K562 (cell line): ENCODE measurements around the gene ARHGAP26. TPM values are rescaled to one million over a fixed set of nuclear protein-coding genes. Genes with fewer than 3 reads are reported as not detected.
A peak's percentile ranks its signal among the peaks of the same experiment; 100 is the strongest.

Experiments used
- ATAC-seq: fragments of 200-7000 bp; cut with Tn5 transposase; 3 replicates; pipeline ENCODE4 v1.9.1; 2020; ENCODE audit warnings: moderate library complexity
- BruUV-seq: library from RNA; stranded (reverse); fragments of 400-500 nt; replicated peaks from 2 replicates; lab custom pipeline; 2021; lab: Mats Ljungman, UMichigan
- CTCF ChIA-PET: fragments of 300-600 bp; formaldehyde crosslinking; extraction: SDS; loops from one replicate; lab custom pipeline; 2021; ENCODE audit warnings: low intra/inter-chr PET ratio; lab: Yijun Ruan, JAX
- POLR2A ChIA-PET: fragments of 300-600, 350-650 bp; sonication (Branson Sonifier 250); formaldehyde crosslinking; extraction: SDS; loops from one replicate; lab custom pipeline; 2021; ENCODE audit warnings: antibody characterized with exemption, inconsistent platforms; lab: Yijun Ruan, JAX
- DNase-seq, 4 experiments: peaks; one replicate each; pipeline versions ENCODE4 v3.0.0 to v3.0.0-alpha.2; 2011 to 2018; ENCODE audit warnings: low spot score in 3 of 4, mixed read lengths in 3 of 4; ENCODE audit errors: extremely low read depth in 1 of 4
- FAIRE-seq: peaks from 2 replicates; lab custom pipeline; 2011; peaks lifted over from hg19 to GRCh38; lab: Jason Lieb, UNC
- H2AFZ ChIP-seq: 2 replicates; pipeline ENCODE4 v1.6.0; 2011; ENCODE audit warnings: low read depth, low read length, control low read depth, inconsistent platforms
- H3K27ac ChIP-seq: fragments of 200-600 bp; 3 replicates; pipeline ENCODE4 v1.8.0; 2011; ENCODE audit warnings: low read depth, mild to moderate bottlenecking, control low read depth, inconsistent platforms, low read length, moderate library complexity, mixed read lengths; ENCODE audit errors: extremely low read depth
- H3K27me3 ChIP-seq, 2 experiments: fragments of 300-600 bp in 1 of 2; 2 replicates in 1 of 2; 3 replicates in 1 of 2; pipeline versions ENCODE4 v1.6.0 to v1.8.0; 2011; ENCODE audit warnings: inconsistent platforms in 2 of 2, low read length in 2 of 2, mild to moderate bottlenecking in 1 of 2, mixed read lengths in 1 of 2, moderate library complexity in 1 of 2; ENCODE audit not compliant: control insufficient read depth in 2 of 2, insufficient read depth in 2 of 2
- H3K36me3 ChIP-seq: fragments of 300-600 bp; 3 replicates; pipeline ENCODE4 v1.8.0; 2011; ENCODE audit warnings: mild to moderate bottlenecking, low read length, inconsistent platforms; ENCODE audit not compliant: control insufficient read depth, insufficient read depth
- H3K4me1 ChIP-seq, 2 experiments: fragments of 200-600 bp in 1 of 2; replicated peaks in 1 of 2; 2 replicates in 1 of 2; 3 replicates in 1 of 2; pipeline versions ENCODE4 v1.5.1 to v1.8.0; 2011; ENCODE audit warnings: inconsistent platforms in 2 of 2, low read length in 2 of 2, mild to moderate bottlenecking in 1 of 2, mixed read lengths in 1 of 2, moderate library complexity in 1 of 2; ENCODE audit not compliant: control insufficient read depth in 2 of 2, insufficient read depth in 2 of 2
- H3K4me2 ChIP-seq: 2 replicates; pipeline ENCODE4 v1.6.1; 2011; ENCODE audit warnings: low read length, control low read depth, inconsistent platforms, mixed read lengths; ENCODE audit not compliant: insufficient read depth
- H3K4me3 ChIP-seq: fragments of 200-600 bp; sonication (generic), shearing (Covaris generic); 2 replicates; pipeline ENCODE4 v1.5.1; 2016; ENCODE audit warnings: control low read depth, inconsistent platforms
- H3K79me2 ChIP-seq: fragments of 200-600 bp; 3 replicates; pipeline ENCODE4 v1.8.0; 2011; ENCODE audit warnings: low read length, inconsistent platforms; ENCODE audit not compliant: control insufficient read depth, insufficient read depth
- H3K9ac ChIP-seq, 2 experiments: 2 replicates each; pipeline versions ENCODE4 v1.6.0 to v1.6.1; 2011; ENCODE audit warnings: low read depth in 2 of 2, low read length in 2 of 2, control low read depth in 1 of 2, inconsistent platforms in 1 of 2, mild to moderate bottlenecking in 1 of 2, mixed read lengths in 1 of 2; ENCODE audit not compliant: insufficient read depth in 1 of 2
- H3K9me1 ChIP-seq: one replicate; pipeline ENCODE4 v1.6.0; 2011; ENCODE audit warnings: inconsistent platforms, mild to moderate bottlenecking, low read length, moderate library complexity; ENCODE audit not compliant: control insufficient read depth, insufficient read depth
- H3K9me3 ChIP-seq: replicated peaks from 2 replicates; pipeline ENCODE4 v1.5.1; 2011; ENCODE audit warnings: low read depth, low read length, inconsistent platforms; ENCODE audit not compliant: control insufficient read depth, insufficient read depth
- H4K20me1 ChIP-seq: replicated peaks from 2 replicates; pipeline ENCODE4 v1.6.1; 2011; ENCODE audit warnings: low read length, inconsistent platforms, mixed read lengths; ENCODE audit not compliant: control insufficient read depth, insufficient read depth
- WGBS: fragments of 100-300 bp; shearing (Covaris generic); methylation state at CpG from one replicate; pipeline ENCODE4 v1.1.6; 2016; ENCODE audit warnings: low coverage, mixed read lengths; ENCODE audit not compliant: insufficient coverage; ENCODE audit errors: missing lambda C conversion rate; 5-methylcytosine and 5-hydroxymethylcytosine counted together
- in situ Hi-C: fragments of 300-500 bp; cut with MboI; formaldehyde crosslinking; loops from 4 replicates; pipeline ENCODE4 v1.15.0; 2018; ENCODE audit warnings: inconsistent platforms, mixed read lengths
- intact Hi-C: fragments of 100-400 bp; cut with micrococcal nuclease; formaldehyde crosslinking; loops from 2 replicates; pipeline ENCODE4 v1.14.2; 2022
- polyA plus RNA-seq, 8 experiments: library from polyadenylated mRNA; depleted of rRNA in 4 of 8; stranded (reverse) in 5 of 8; unstranded in 3 of 8; fragments of >200 nt; fragmentation: Nextera tagmentation in 2 of 8; fragmentation: Illumina TruSeq in 1 of 8; extraction: Ambion mirVana in 2 of 8; extraction: Trizol in 1 of 8; gene quantifications; 2 replicates each; pipeline versions ENCODE4 v1.2.1 to v1.2.3, GENCODE V29; 2011 to 2014; ENCODE audit warnings: inconsistent platforms in 1 of 8, missing spikeins in 1 of 8
- total RNA-seq, 7 experiments: library from RNA; depleted of rRNA in 6 of 7; stranded (reverse); fragments of >200 nt in 6 of 7; fragmentation: Illumina TruSeq in 2 of 7; extraction: Trizol in 2 of 7; gene quantifications; 2 replicates each; pipeline versions ENCODE4 v1.2.1 to v1.2.3, GENCODE V29; 2011 to 2021; ENCODE audit warnings: low replicate concordance in 1 of 7
- TF ChIP-seq, protein P1 (sequence below): fragments of 200-800 bp; sonication (Bioruptor generic); IDR thresholded peaks from 2 replicates; pipeline ENCODE4 v1.6.1; 2016; ENCODE audit warnings: missing genetic modification characterization, missing compliant biosample characterization

The ARHGAP26 gene
- total and polyA plus RNA-seq, 9 of the 15 experiments (the other 6 are each of a cell fraction or from before 2014, with no cell fraction given) = 0.13 to 1.1 (median 0.55) TPM

DNA sequence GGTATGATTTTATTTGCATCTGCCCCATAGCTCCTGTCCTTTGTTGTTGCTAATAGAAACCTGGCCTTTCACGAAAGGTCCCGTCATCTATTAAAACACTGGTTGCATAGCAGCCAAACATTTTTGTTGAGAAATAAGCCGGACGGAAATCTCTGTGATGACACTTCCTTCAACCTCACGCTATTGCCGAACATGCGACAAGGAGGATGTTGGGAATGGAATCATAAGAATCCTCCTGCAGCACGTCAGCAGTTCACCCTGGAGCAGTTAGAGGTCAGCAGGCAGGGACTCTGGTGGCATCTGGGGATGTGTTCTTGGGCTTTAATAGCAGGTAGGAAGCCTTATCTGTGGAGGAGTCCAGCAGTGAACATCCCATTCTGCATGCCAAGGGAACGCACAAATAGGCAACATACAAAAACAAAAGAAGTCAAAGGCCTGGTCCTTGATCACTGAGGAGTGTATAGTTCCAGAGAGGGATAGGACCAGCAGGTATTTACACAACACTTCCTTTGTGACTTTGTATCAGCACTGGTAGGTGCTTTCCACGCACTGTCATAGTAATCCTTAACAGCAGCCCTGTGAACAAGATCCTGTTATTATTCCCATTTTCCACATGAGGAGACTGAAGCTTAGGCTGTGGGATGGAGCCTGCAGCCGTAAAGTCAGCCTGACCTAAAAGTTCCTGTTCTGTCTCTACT lies 33.4 kb downstream of the ARHGAP26 start:
- H3K9ac ChIP-seq = no peak overlapping the region
- no peak for DNase-seq
- H3K4me2 ChIP-seq = no peak overlapping the region
- no peaks in the 10 kb centered on the region for H3K9me3 ChIP-seq
- no peak for ATAC-seq
- H3K4me1 ChIP-seq = no peaks in the 10 kb centered on the region
- H4K20me1 ChIP-seq = no peaks in the 10 kb centered on the region
- no TSS peak for BruUV-seq
- 2% methylated on average over 11 of the region's 11 CpGs for WGBS
- TF ChIP-seq, protein P1, sequence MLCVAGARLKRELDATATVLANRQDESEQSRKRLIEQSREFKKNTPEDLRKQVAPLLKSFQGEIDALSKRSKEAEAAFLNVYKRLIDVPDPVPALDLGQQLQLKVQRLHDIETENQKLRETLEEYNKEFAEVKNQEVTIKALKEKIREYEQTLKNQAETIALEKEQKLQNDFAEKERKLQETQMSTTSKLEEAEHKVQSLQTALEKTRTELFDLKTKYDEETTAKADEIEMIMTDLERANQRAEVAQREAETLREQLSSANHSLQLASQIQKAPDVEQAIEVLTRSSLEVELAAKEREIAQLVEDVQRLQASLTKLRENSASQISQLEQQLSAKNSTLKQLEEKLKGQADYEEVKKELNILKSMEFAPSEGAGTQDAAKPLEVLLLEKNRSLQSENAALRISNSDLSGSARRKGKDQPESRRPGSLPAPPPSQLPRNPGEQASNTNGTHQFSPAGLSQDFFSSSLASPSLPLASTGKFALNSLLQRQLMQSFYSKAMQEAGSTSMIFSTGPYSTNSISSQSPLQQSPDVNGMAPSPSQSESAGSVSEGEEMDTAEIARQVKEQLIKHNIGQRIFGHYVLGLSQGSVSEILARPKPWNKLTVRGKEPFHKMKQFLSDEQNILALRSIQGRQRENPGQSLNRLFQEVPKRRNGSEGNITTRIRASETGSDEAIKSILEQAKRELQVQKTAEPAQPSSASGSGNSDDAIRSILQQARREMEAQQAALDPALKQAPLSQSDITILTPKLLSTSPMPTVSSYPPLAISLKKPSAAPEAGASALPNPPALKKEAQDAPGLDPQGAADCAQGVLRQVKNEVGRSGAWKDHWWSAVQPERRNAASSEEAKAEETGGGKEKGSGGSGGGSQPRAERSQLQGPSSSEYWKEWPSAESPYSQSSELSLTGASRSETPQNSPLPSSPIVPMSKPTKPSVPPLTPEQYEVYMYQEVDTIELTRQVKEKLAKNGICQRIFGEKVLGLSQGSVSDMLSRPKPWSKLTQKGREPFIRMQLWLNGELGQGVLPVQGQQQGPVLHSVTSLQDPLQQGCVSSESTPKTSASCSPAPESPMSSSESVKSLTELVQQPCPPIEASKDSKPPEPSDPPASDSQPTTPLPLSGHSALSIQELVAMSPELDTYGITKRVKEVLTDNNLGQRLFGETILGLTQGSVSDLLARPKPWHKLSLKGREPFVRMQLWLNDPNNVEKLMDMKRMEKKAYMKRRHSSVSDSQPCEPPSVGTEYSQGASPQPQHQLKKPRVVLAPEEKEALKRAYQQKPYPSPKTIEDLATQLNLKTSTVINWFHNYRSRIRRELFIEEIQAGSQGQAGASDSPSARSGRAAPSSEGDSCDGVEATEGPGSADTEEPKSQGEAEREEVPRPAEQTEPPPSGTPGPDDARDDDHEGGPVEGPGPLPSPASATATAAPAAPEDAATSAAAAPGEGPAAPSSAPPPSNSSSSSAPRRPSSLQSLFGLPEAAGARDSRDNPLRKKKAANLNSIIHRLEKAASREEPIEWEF (CRISPR knock-in tag) = no peak
- intact Hi-C loops = no loop called here
- peak; percentile 52 for FAIRE-seq
- H3K27me3 ChIP-seq = peaks cover 20 to 33% of the 10 kb centered on the region in 2 experiments; a peak in 4 of 5 replicates
- CTCF ChIA-PET = no interaction called here
- H3K36me3 ChIP-seq = no peaks in the 10 kb centered on the region
- no peak overlapping the region for H2AFZ ChIP-seq
- no peak overlapping the region for H3K27ac ChIP-seq
- H3K4me3 ChIP-seq = no peak overlapping the region
- POLR2A ChIA-PET = no interaction called here
- H3K79me2 ChIP-seq = no peaks in the 10 kb centered on the region
- no peaks in the 10 kb centered on the region for H3K9me1 ChIP-seq
- in situ Hi-C loops = no loop called here
